Right lobe of liver (tissue), 6 donors: Measurements from ENCODE around the gene MAML2. TPM values are rescaled to one million over a fixed set of nuclear protein-coding genes. Genes with fewer than 3 reads are reported as not detected.

Experiments used
- ATAC-seq, 4 donors: fragments of 200-7000 bp; cut with Tn5 transposase; one replicate each; pipeline ENCODE4 v1.9.1; 2020; ENCODE audit warnings: mild to moderate bottlenecking in 4 of 4, moderate library complexity in 4 of 4
- DNase-seq, 3 donors: peaks; one replicate each; pipeline ENCODE4 v3.0.0-alpha.2; 2020
- H3K27ac ChIP-seq, 3 donors: fragments of 200-600 bp; one replicate each; pipeline ENCODE4 v1.8.0; 2022
- H3K27me3 ChIP-seq, 2 donors: fragments of 200-600 bp; one replicate each; pipeline ENCODE4 v1.8.0; 2022
- H3K36me3 ChIP-seq, 4 donors: fragments of 200-600 bp; sonication (generic) in 1 of 4; one replicate each; pipeline versions ENCODE4 v1.5.1 to v1.8.0; 2017 to 2022; ENCODE audit warnings: control low read depth in 1 of 4
- H3K4me1 ChIP-seq, 4 donors: fragments of 200-600 bp; sonication (generic) in 1 of 4; one replicate each; pipeline versions ENCODE4 v1.5.1 to v1.8.0; 2017 to 2022; ENCODE audit warnings: control low read depth in 1 of 4
- H3K4me3 ChIP-seq, 3 donors: fragments of 200-600 bp; one replicate each; pipeline ENCODE4 v1.8.0; 2022
- H3K9me3 ChIP-seq, 4 donors: fragments of 200-600 bp; sonication (generic) in 1 of 4; one replicate each; pipeline versions ENCODE4 v1.5.1 to v1.8.0; 2017 to 2022; ENCODE audit warnings: control low read depth in 1 of 4
- CTCF ChIP-seq, 4 donors: fragments of 200-600 bp in 3 of 4; fragments of 450-650 bp in 1 of 4; IDR thresholded peaks; one replicate each; pipeline versions ENCODE4 v1.5.1 to v1.8.0; 2016 to 2022; ENCODE audit warnings: antibody characterized with exemption in 4 of 4, mild to moderate bottlenecking in 2 of 4
- POLR2A ChIP-seq: fragments of 450-650 bp; IDR thresholded peaks from one replicate; pipeline ENCODE4 v1.6.1; 2017; ENCODE audit warnings: antibody characterized with exemption, mild to moderate bottlenecking
- WGBS: methylation state at CpG from one replicate; pipeline ENCODE4 v1.1.6; 2018; ENCODE audit warnings: low coverage, low lambda C conversion rate; ENCODE audit not compliant: insufficient coverage; ENCODE audit errors: missing lambda C conversion rate; 5-methylcytosine and 5-hydroxymethylcytosine counted together
- intact Hi-C, 2 donors: fragments of 100-400 bp; cut with DNase I; formaldehyde crosslinking; loops; one replicate each; pipeline versions ENCODE4 v1.11.2 to v1.14.1; 2022
- total RNA-seq, 6 experiments: library from RNA; depleted of rRNA in 2 of 6; stranded (reverse); fragments of >200 nt in 2 of 6; fragmentation: NEBNext Ultra II Directional in 3 of 6; extraction: Animal tissue kit (Norgen Biotek cat#: 25700) in 3 of 6; gene quantifications; one replicate each; pipeline versions ENCODE4 v1.1.0 to v1.2.4, GENCODE V29; 2016 to 2023
- donor health status: DM: no; HTN: yes; CAD: no.
- donor health status: DM: no; HTN: no; CAD: no.
- donor health status: DM: no; HTN: no; CAD: no.
- donor health status: DM: no; HTN: yes; CAD: no.
- donor health status: DM: no; HTN: yes; CAD: no.

The MAML2 gene
- total RNA-seq, 6 experiments from 2014 or later = 0.92 to 2.3 (median 1.9) TPM

GRCh38 chr11:96234866-96235441 lies 108.0 kb downstream of the MAML2 start:
- WGBS = 56% methylated on average over 1 of the region's 1 CpG

GRCh38 chr11:96232132-96232531 lies 110.9 kb downstream of the MAML2 start:
- H3K4me3 ChIP-seq = no peak overlapping the region
- no peaks in the 10 kb centered on the region for H3K27me3 ChIP-seq
- H3K27ac ChIP-seq = no peak overlapping the region
- WGBS = 61% methylated on average over 6 of the region's 6 CpGs
- TF ChIP-seq POLR2A (no peak), CTCF (IDR thresholded peaks at IDR 0.05) (no peak)
- H3K9me3 ChIP-seq = no peaks in the 10 kb centered on the region
- no peak for ATAC-seq
- H3K36me3 ChIP-seq = no peaks in the 10 kb centered on the region
- no peaks in the 10 kb centered on the region for H3K4me1 ChIP-seq
- DNase-seq = no peak
- intact Hi-C loops = no loop called here

More at GRCh38 chr11:96234866-96235441, 108.0 kb downstream of the MAML2 start:
- Histone ChIP-seq H3K27ac (no peak overlapping the region), H3K4me1 (no peaks in the 10 kb centered on the region), H3K9me3 (no peaks in the 10 kb centered on the region), H3K36me3 (no peaks in the 10 kb centered on the region), H3K4me3 (no peak overlapping the region), H3K27me3 (no peaks in the 10 kb centered on the region)
- TF ChIP-seq CTCF (IDR thresholded peaks at IDR 0.05) (no peak), POLR2A (no peak)
- intact Hi-C loops = no loop called here
- ATAC-seq (no peak), DNase-seq (no peak)

- Histone ChIP-seq H3K4me3 (no peak overlapping the region), H3K27ac (peak overlapping the region in 1 of 3 donors; percentile 52), H3K36me3 (no peaks in the 10 kb centered on the region), H3K9me3 (no peaks in the 10 kb centered on the region), H3K4me1 (no peaks in the 10 kb centered on the region), H3K27me3 (no peaks in the 10 kb centered on the region)
- WGBS = 39% methylated on average over 5 of the region's 5 CpGs
- ATAC-seq (peak; percentile 38 to 58 (median 50)), DNase-seq (no peak)
- TF ChIP-seq CTCF (IDR thresholded peaks at IDR 0.05) (no peak), POLR2A (no peak)
- intact Hi-C loops = no loop called here
These were observed 112.3 kb downstream of the MAML2 start for GRCh38 chr11:96230686-96231085.

- no peaks in the 10 kb centered on the region for H3K36me3 ChIP-seq
- no peaks in the 10 kb centered on the region for H3K27me3 ChIP-seq
- H3K4me1 ChIP-seq = no peaks in the 10 kb centered on the region
- TF ChIP-seq CTCF (IDR thresholded peaks at IDR 0.05) (no peak), POLR2A (no peak)
- WGBS = 54% methylated on average over 2 of the region's 2 CpGs
- peak overlapping the region in 2 of 3 donors; percentile 19 to 52 for H3K27ac ChIP-seq
- intact Hi-C loops = no loop called here
- ATAC-seq = peak in 2 of 4 donors; percentile 18 to 26
- H3K9me3 ChIP-seq = no peaks in the 10 kb centered on the region
- no peak for DNase-seq
- no peak overlapping the region for H3K4me3 ChIP-seq
These were observed 113.5 kb downstream of the MAML2 start for GRCh38 chr11:96229354-96229977.
